Measurements from ENCODE around the gene NOD1. TPM values are rescaled to one million over a fixed set of nuclear protein-coding genes. Genes with fewer than 3 reads are reported as not detected.
A peak's percentile ranks its signal among the peaks of the same experiment; 100 is the strongest.

NOD1 gene
- total and polyA plus RNA-seq, 2 of the 13 experiments (the other 11 are each of a cell fraction or from before 2014, with no cell fraction given) = 1.7 to 2.9 TPM

- H3K36me3 ChIP-seq (replicated peaks in 1 of 2; ENCODE audit: control insufficient read depth in 1 of 2, insufficient read depth in 2 of 2, low read length in 2 of 2) = no peaks in the 10 kb centered on the region
- intact Hi-C loops (cut with micrococcal nuclease; ENCODE audit: unreplicated experiment) = no loop called here
- WGBS (ENCODE audit: low lambda C conversion rate) = 18% methylated on average over 5 of the region's 5 CpGs
- peak; percentile 98 for ATAC-seq
- peaks cover 19% of the 10 kb centered on the region for H3K4me1 ChIP-seq (ENCODE audit: insufficient read depth, low read length)
- H4K20me1 ChIP-seq (ENCODE audit: insufficient read depth, low read length) = no peaks in the 10 kb centered on the region
- no peaks in the 10 kb centered on the region for H3K27me3 ChIP-seq (ENCODE audit: control insufficient read depth in 1 of 2, insufficient read depth in 2 of 2, low read length in 2 of 2)
- no peak overlapping the region for H3K9ac ChIP-seq (ENCODE audit: insufficient read depth, low read depth, low read length)
- DNase-seq (ENCODE audit: low spot score) = peak; percentile 83
- peak overlapping the region; percentile 44 for H3K4me2 ChIP-seq (ENCODE audit: low read depth, low read length)
- POLR2A ChIA-PET = interaction anchor here (0.6 to 1.3 kb wide), 4 partner anchors 9 to 94 kb away, joined by 3 to 12 read pairs (median 6); partner anchors contain the start of gene NOD1
- no peak overlapping the region; a peak in 1 of 6 replicates for H3K4me3 ChIP-seq (replicated peaks in 1 of 3; ENCODE audit: insufficient read depth in 1 of 3, low read depth in 2 of 3, low read length in 3 of 3)
- no peak overlapping the region for H3K27ac ChIP-seq (ENCODE audit: extremely low read length, insufficient read depth, low read length)
- H3K9me3 ChIP-seq (ENCODE audit: low read length) = no peaks in the 10 kb centered on the region
- CTCF ChIA-PET (ENCODE audit: low intra/inter-chr PET ratio, low total read pairs) = no interaction called here
- in situ Hi-C loops (cut with HindIII; ENCODE audit: extremely low pct_ligation_motif_present, low pct_unique_long_range_greater_than_20kb) = no loop called here
- no TSS peak for BruUV-seq (replicated peaks)
- FAIRE-seq = peak; percentile 84
- peak overlapping the region; percentile 45 for H2AFZ ChIP-seq (ENCODE audit: low read length)
- no peaks in the 10 kb centered on the region for H3K79me2 ChIP-seq (ENCODE audit: insufficient read depth, low read length)
- TF ChIP-seq IKZF4 (CRISPR knock-in tag; IDR thresholded peaks at IDR 0.05; ENCODE audit: borderline replicate concordance, low read depth, not compliant biosample characterization) (no peak), GATAD2A (CRISPR knock-in tag; IDR thresholded peaks at IDR 0.05) (peak; percentile 35; the same call in 1 of the 2 replicates), ZNF143 (CRISPR knock-in tag; IDR thresholded peaks at IDR 0.05) (peak; percentile 48; the same call in 1 of the 2 replicates), MEF2D (CRISPR knock-in tag; IDR thresholded peaks at IDR 0.05) (no peak), ZNF567 (CRISPR knock-in tag; IDR thresholded peaks at IDR 0.05; ENCODE audit: borderline replicate concordance) (no peak), CREB1 (IDR thresholded peaks at IDR 0.05) (no peak), CREB1 (CRISPR knock-in tag; IDR thresholded peaks at IDR 0.05) (0 out of 2 replicates have a peak, but pooled peaks have one; percentile 21), GRHL1 (CRISPR knock-in tag; conservative IDR thresholded peaks at IDR 0.05) (no peak), CTCF (CRISPR knock-in tag; IDR thresholded peaks at IDR 0.05) (peak; percentile 61), KDM4B (CRISPR knock-in tag; IDR thresholded peaks at IDR 0.05) (no peak), TOPORS (CRISPR knock-in tag; IDR thresholded peaks at IDR 0.05) (no peak), HOXA5 (CRISPR knock-in tag; IDR thresholded peaks at IDR 0.05) (no peak)
- TF ChIP-seq, protein P1, sequence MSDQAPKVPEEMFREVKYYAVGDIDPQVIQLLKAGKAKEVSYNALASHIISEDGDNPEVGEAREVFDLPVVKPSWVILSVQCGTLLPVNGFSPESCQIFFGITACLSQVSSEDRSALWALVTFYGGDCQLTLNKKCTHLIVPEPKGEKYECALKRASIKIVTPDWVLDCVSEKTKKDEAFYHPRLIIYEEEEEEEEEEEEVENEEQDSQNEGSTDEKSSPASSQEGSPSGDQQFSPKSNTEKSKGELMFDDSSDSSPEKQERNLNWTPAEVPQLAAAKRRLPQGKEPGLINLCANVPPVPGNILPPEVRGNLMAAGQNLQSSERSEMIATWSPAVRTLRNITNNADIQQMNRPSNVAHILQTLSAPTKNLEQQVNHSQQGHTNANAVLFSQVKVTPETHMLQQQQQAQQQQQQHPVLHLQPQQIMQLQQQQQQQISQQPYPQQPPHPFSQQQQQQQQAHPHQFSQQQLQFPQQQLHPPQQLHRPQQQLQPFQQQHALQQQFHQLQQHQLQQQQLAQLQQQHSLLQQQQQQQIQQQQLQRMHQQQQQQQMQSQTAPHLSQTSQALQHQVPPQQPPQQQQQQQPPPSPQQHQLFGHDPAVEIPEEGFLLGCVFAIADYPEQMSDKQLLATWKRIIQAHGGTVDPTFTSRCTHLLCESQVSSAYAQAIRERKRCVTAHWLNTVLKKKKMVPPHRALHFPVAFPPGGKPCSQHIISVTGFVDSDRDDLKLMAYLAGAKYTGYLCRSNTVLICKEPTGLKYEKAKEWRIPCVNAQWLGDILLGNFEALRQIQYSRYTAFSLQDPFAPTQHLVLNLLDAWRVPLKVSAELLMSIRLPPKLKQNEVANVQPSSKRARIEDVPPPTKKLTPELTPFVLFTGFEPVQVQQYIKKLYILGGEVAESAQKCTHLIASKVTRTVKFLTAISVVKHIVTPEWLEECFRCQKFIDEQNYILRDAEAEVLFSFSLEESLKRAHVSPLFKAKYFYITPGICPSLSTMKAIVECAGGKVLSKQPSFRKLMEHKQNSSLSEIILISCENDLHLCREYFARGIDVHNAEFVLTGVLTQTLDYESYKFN (CRISPR knock-in tag; conservative IDR thresholded peaks at IDR 0.05) = no peak
- TF ChIP-seq, protein P2, sequence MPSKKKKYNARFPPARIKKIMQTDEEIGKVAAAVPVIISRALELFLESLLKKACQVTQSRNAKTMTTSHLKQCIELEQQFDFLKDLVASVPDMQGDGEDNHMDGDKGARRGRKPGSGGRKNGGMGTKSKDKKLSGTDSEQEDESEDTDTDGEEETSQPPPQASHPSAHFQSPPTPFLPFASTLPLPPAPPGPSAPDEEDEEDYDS (CRISPR knock-in tag; IDR thresholded peaks at IDR 0.05) = 0 out of 2 replicates have a peak, but pooled peaks have one; percentile 16
Observed at GRCh38 chr7:30469303-30469702, 9.3 kb downstream of the NOD1 start.

All from HepG2 (cell line).